Spleen (tissue), 11 donors: Measurements from ENCODE around the gene GREB1L. TPM values are rescaled to one million over a fixed set of nuclear protein-coding genes. Genes with fewer than 3 reads are reported as not detected.

Source experiments
- DNase-seq: peaks from one replicate; pipeline ENCODE4 v3.0.0-alpha.2; 2020
- H3K27ac ChIP-seq, 8 donors: fragments of 200-600 bp; sonication (generic) in 7 of 8; 1 replicate in 4 of 8; 2 replicates in 4 of 8; pipeline versions ENCODE4 v1.5.0 to v1.8.0; 2016 to 2021; ENCODE audit warnings: inconsistent platforms in 4 of 8, mild to moderate bottlenecking in 4 of 8, moderate library complexity in 1 of 8
- H3K27me3 ChIP-seq, 7 donors: fragments of 200-600 bp; sonication (generic) in 6 of 7; replicated peaks in 1 of 7; 1 replicate in 4 of 7; 2 replicates in 3 of 7; pipeline versions ENCODE4 v1.5.0 to v1.8.0; 2016 to 2021; ENCODE audit warnings: inconsistent platforms in 3 of 7, mild to moderate bottlenecking in 1 of 7
- H3K36me3 ChIP-seq, 6 donors: fragments of 200-600 bp; sonication (generic) in 5 of 6; 1 replicate in 4 of 6; 2 replicates in 2 of 6; pipeline versions ENCODE4 v1.5.0 to v1.8.0; 2016 to 2021; ENCODE audit warnings: inconsistent platforms in 2 of 6
- H3K4me1 ChIP-seq, 6 donors: fragments of 200-600 bp; sonication (generic) in 5 of 6; 1 replicate in 3 of 6; 2 replicates in 3 of 6; pipeline versions ENCODE4 v1.5.0 to v1.8.0; 2016 to 2021; ENCODE audit warnings: inconsistent platforms in 3 of 6
- H3K4me3 ChIP-seq, 8 donors: fragments of 200-600 bp; sonication (generic) in 7 of 8; 1 replicate in 4 of 8; 2 replicates in 4 of 8; pipeline versions ENCODE4 v1.5.0 to v1.8.0; 2016 to 2021; ENCODE audit warnings: inconsistent platforms in 4 of 8, mild to moderate bottlenecking in 4 of 8, moderate library complexity in 2 of 8
- H3K9me3 ChIP-seq, 8 donors: fragments of 200-600 bp; sonication (generic) in 7 of 8; 1 replicate in 4 of 8; 2 replicates in 4 of 8; pipeline versions ENCODE4 v1.5.0 to v1.8.0; 2016 to 2021; ENCODE audit warnings: inconsistent platforms in 4 of 8
- CTCF ChIP-seq, 11 experiments: fragments of 200-600 bp in 7 of 11; fragments of 450-650 bp in 4 of 11; sonication (generic) in 4 of 11; IDR thresholded peaks in 8 of 11; conservative IDR thresholded peaks in 3 of 11; 1 replicate in 7 of 11; 2 replicates in 4 of 11; pipeline versions ENCODE4 v1.4.0 to v1.8.0; 2016 to 2021; ENCODE audit warnings: antibody characterized with exemption in 11 of 11, inconsistent platforms in 4 of 11, mild to moderate bottlenecking in 1 of 11
- POLR2A ChIP-seq, 3 donors: fragments of 450-650 bp; IDR thresholded peaks; one replicate each; pipeline ENCODE4 v1.5.1; 2017; ENCODE audit warnings: antibody characterized with exemption in 3 of 3, mild to moderate bottlenecking in 1 of 3
- POLR2AphosphoS5 ChIP-seq, 3 donors: sonication (generic); formaldehyde crosslinking; IDR thresholded peaks; one replicate each; pipeline ENCODE4 v1.5.1; 2017; ENCODE audit warnings: antibody characterized with exemption in 3 of 3
- whole genome bisulfite sequencing, 5 donors: extraction: QIAGEN DNeasy Blood & Tissue Kit in 3 of 5; methylation state at CpG; one replicate each; pipeline versions ENCODE4 v1.1.5 to v1.1.7; 2013 to 2018; 5-methylcytosine and 5-hydroxymethylcytosine counted together
- intact Hi-C: fragments of 100-400 bp; cut with DNase I; formaldehyde crosslinking; loops from one replicate; pipeline ENCODE4 v1.15.0; 2023; ENCODE audit warnings: low total_unique reads
- polyA plus RNA-seq, 3 donors: library from polyadenylated mRNA; stranded (reverse); fragments of 200-250 nt; gene quantifications; one replicate each; pipeline ENCODE4 v1.2.1, GENCODE V29; 2013
- total RNA-seq, 7 donors: library from RNA; depleted of rRNA in 3 of 7; stranded (reverse); fragments of >200 nt in 3 of 7; fragmentation: NEBNext Ultra II Directional in 4 of 7; extraction: Animal tissue kit (Norgen Biotek cat#: 25700) in 4 of 7; gene quantifications; one replicate each; pipeline versions ENCODE4 v1.1.0 to v1.2.1, GENCODE V29; 2016 to 2021
- donor health status: healthy with polysubstance abuse.
- donor health status: DM: no; HTN: no; CAD: no; lungs with moderate emphysema.
- donor health status: DM: no; HTN: no; CAD: no.
- donor health status: Bipolar disorder and iron deficiency.
- donor health status: healthy.
- donor health status: DM: no; HTN: no; CAD: no.
- donor health status: DM: yes; HTN: yes; CAD: no.

Gene GREB1L
- total and polyA plus RNA-seq, 10 donors: under 0.01 to 0.79 (median 0.57) TPM

- Histone ChIP-seq H3K4me3 (no peak overlapping the region), H3K27me3 (no peaks in the 10 kb centered on the region), H3K4me1 (no peaks in the 10 kb centered on the region), H3K9me3 (no peaks in the 10 kb centered on the region), H3K27ac (no peak overlapping the region), H3K36me3 (no peaks in the 10 kb centered on the region)
- intact Hi-C loops: no loop called here
- 85 to 100% (median 95%) methylated on average over 1 of the region's 1 CpG for WGBS, 5 donors
- TF ChIP-seq POLR2A (IDR thresholded peaks at IDR 0.05) (no peak), POLR2AphosphoS5 (IDR thresholded peaks at IDR 0.05) (no peak)
- no peak for DNase-seq
Observed at GRCh38 chr18:21402272-21402671, 160.2 kb downstream of the GREB1L start.

DNA sequence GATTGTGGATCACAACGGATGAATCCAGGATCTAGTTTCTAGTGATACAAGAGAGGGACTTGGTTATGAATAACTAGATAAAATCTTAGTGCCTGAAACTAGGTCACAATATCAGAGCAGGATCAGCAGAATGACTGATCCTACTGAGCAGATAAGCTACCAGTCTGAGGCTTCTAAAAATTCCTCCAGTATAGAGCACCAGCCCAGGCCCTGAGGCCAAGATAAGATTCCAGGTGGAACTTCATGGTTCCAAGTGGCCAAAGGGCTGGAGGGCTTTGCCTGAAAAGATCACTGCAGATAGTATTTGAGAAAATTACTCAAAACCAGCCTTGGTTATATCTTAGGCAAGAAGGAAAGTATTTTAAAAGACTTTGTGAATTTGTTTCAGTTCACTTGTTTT lies 162.4 kb downstream of the GREB1L start:
- Histone ChIP-seq H3K27me3 (no peaks in the 10 kb centered on the region), H3K36me3 (no peaks in the 10 kb centered on the region), H3K9me3 (no peaks in the 10 kb centered on the region), H3K27ac (no peak overlapping the region), H3K4me1 (no peaks in the 10 kb centered on the region), H3K4me3 (no peak overlapping the region)
- WGBS, 5 donors: 71 to 95% (median 83%) methylated on average over 1 of the region's 1 CpG
- no peak for DNase-seq
- TF ChIP-seq POLR2AphosphoS5 (IDR thresholded peaks at IDR 0.05) (no peak), POLR2A (IDR thresholded peaks at IDR 0.05) (no peak), CTCF (IDR thresholded peaks at IDR 0.05 in 8 of 11, conservative IDR thresholded peaks at IDR 0.05 in 3 of 11) (no peak)
- intact Hi-C loops: no loop called here

DNA sequence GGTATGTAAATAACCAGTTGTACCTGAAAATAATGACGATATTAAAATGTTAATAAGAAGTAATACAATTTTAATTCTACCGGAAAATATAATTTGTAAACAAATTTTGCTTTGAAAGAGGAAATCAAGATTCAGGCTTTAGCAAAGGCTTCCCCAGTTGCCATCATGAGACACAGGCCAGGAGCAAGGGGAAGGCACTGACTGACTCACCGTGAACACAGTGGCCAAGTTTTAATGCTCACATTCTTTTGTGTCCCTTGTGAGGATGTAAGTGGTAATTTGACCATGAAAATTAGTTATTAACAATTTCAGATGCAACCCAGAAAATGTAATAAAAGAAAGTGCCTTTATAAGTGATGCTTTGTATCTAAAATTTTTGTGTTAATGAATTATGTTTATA lies 164.1 kb downstream of the GREB1L start:
- Histone ChIP-seq H3K27me3 (no peaks in the 10 kb centered on the region), H3K9me3 (no peaks in the 10 kb centered on the region), H3K4me3 (no peak overlapping the region), H3K27ac (no peak overlapping the region), H3K4me1 (no peaks in the 10 kb centered on the region), H3K36me3 (no peaks in the 10 kb centered on the region)
- WGBS, 5 donors: 81 to 95% (median 83%) methylated on average over 3 of the region's 3 CpGs
- intact Hi-C loops: no loop called here
- no peak for DNase-seq
- TF ChIP-seq CTCF (IDR thresholded peaks at IDR 0.05 in 8 of 11, conservative IDR thresholded peaks at IDR 0.05 in 3 of 11): no peak

DNA sequence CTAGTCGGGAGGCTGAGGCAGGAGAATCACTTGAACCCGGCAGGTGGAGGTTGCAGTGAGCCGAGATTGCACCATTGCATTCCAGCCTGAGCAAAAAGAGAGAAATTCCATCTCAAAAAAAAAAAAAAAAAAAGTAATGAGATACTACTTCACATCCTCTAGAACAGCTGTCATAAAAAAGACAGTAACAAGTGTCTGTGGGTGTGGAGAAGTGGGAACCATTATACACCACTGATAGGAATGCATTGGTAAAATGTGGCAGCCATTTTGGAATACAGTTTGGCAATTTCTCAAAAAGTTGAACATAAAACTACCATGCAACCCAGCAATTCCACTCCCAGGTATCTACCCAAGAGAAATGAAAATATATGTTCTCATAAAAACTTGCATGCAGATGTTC lies 166.6 kb downstream of the GREB1L start:
- H3K27ac ChIP-seq: no peak overlapping the region
- 89 to 96% (median 93%) methylated on average over 3 of the region's 3 CpGs for WGBS, 5 donors
- H3K36me3 ChIP-seq: no peaks in the 10 kb centered on the region
- TF ChIP-seq CTCF (IDR thresholded peaks at IDR 0.05 in 8 of 11, conservative IDR thresholded peaks at IDR 0.05 in 3 of 11) (no peak), POLR2A (IDR thresholded peaks at IDR 0.05) (no peak), POLR2AphosphoS5 (IDR thresholded peaks at IDR 0.05) (no peak)
- H3K4me3 ChIP-seq: no peak overlapping the region
- intact Hi-C loops: no loop called here
- H3K27me3 ChIP-seq: no peaks in the 10 kb centered on the region
- no peaks in the 10 kb centered on the region for H3K9me3 ChIP-seq
- no peaks in the 10 kb centered on the region for H3K4me1 ChIP-seq
- DNase-seq: no peak

DNA sequence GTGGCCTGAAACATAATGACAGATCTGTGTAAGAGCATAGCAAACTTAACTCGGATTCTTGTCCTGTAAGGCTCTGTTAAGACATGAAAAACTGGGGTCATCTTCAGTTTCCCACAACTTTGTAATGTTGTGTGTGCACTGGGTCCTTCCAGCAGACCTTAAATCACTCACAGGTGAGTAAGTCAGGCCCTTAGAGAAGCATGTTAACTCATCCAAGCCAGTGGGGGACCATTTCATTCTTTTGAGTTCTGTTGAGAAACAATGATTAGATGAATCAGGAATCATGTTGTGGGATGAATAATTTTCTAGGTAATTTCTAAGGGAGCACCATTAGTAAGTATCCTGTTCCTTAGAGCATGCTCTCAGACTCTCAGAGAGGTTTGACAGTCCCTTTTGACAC lies 191.4 kb downstream of the GREB1L start:
- TF ChIP-seq POLR2A (IDR thresholded peaks at IDR 0.05) (no peak), POLR2AphosphoS5 (IDR thresholded peaks at IDR 0.05) (no peak), CTCF (IDR thresholded peaks at IDR 0.05 in 8 of 11, conservative IDR thresholded peaks at IDR 0.05 in 3 of 11) (no peak)
- no peak for DNase-seq
- H3K36me3 ChIP-seq: no peaks in the 10 kb centered on the region
- no peaks in the 10 kb centered on the region for H3K9me3 ChIP-seq
- no peak overlapping the region for H3K4me3 ChIP-seq
- no peaks in the 10 kb centered on the region for H3K4me1 ChIP-seq
- intact Hi-C loops: no loop called here
- no peaks in the 10 kb centered on the region for H3K27me3 ChIP-seq
- WGBS, 5 donors: 69 to 90% (median 80%) methylated on average over 1 of the region's 1 CpG
- H3K27ac ChIP-seq: no peak overlapping the region
